ENCODE measurements around the gene ELMO1. TPM values are rescaled to one million over a fixed set of nuclear protein-coding genes. Genes with fewer than 3 reads are reported as not detected.
A peak's percentile ranks its signal among the peaks of the same experiment; 100 is the strongest.
"Not testable (repeated sequence)": the region's sequence is repeated elsewhere in the genome, so short reads cannot be mapped to it uniquely, and the experiment has no call there.

Gene ELMO1
- total RNA-seq, 1 experiment from 2014 or later = 8.7 TPM

GRCh38 chr7:37160656-37161055 lies 288.0 kb downstream of the ELMO1 start:
- H3K27me3 ChIP-seq (ENCODE audit: control insufficient read depth, insufficient read depth, low read length) = no peaks in the 10 kb centered on the region
- peak; percentile 14 for DNase-seq

GRCh38 chr7:37153376-37153775 lies 295.3 kb downstream of the ELMO1 start:
- H3K27me3 ChIP-seq (ENCODE audit: control insufficient read depth, insufficient read depth, low read length) = no peaks in the 10 kb centered on the region
- no peaks in the 10 kb centered on the region for H3K36me3 ChIP-seq (replicated peaks; ENCODE audit: control insufficient read depth, insufficient read depth, low read length)
- DNase-seq = no peak
- no peak overlapping the region for H3K4me3 ChIP-seq (ENCODE audit: insufficient read depth, low read depth, low read length)

More at GRCh38 chr7:37160656-37161055, 288.0 kb downstream of the ELMO1 start:
- H3K4me3 ChIP-seq (ENCODE audit: insufficient read depth, low read depth, low read length) = no peak overlapping the region
- H3K36me3 ChIP-seq (replicated peaks; ENCODE audit: control insufficient read depth, insufficient read depth, low read length) = no peaks in the 10 kb centered on the region

- no peaks in the 10 kb centered on the region for H3K27me3 ChIP-seq (ENCODE audit: control insufficient read depth, insufficient read depth, low read length)
- H3K36me3 ChIP-seq (replicated peaks; ENCODE audit: control insufficient read depth, insufficient read depth, low read length) = no peaks in the 10 kb centered on the region
- no peak for DNase-seq
- H3K4me3 ChIP-seq (ENCODE audit: insufficient read depth, low read depth, low read length) = no peak overlapping the region
Observed at GRCh38 chr7:37151741-37152413, 296.8 kb downstream of the ELMO1 start.

- no peaks in the 10 kb centered on the region for H3K27me3 ChIP-seq (ENCODE audit: control insufficient read depth, insufficient read depth, low read length)
- no peak for DNase-seq
- no peaks in the 10 kb centered on the region for H3K36me3 ChIP-seq (replicated peaks; ENCODE audit: control insufficient read depth, insufficient read depth, low read length)
- H3K4me3 ChIP-seq (ENCODE audit: insufficient read depth, low read depth, low read length) = no peak overlapping the region
Observed at GRCh38 chr7:37150856-37151255, 297.8 kb downstream of the ELMO1 start.

GRCh38 chr7:37150180-37150579 lies 298.5 kb downstream of the ELMO1 start:
- H3K4me3 ChIP-seq (ENCODE audit: insufficient read depth, low read depth, low read length) = no peak overlapping the region
- no peaks in the 10 kb centered on the region for H3K27me3 ChIP-seq (ENCODE audit: control insufficient read depth, insufficient read depth, low read length)
- no peak for DNase-seq
- no peaks in the 10 kb centered on the region for H3K36me3 ChIP-seq (replicated peaks; ENCODE audit: control insufficient read depth, insufficient read depth, low read length)

GRCh38 chr7:37149773-37150124 lies 298.9 kb downstream of the ELMO1 start:
- H3K27me3 ChIP-seq (ENCODE audit: control insufficient read depth, insufficient read depth, low read length) = no peaks in the 10 kb centered on the region
- no peak for DNase-seq

GRCh38 chr7:37149051-37149772 lies 299.5 kb downstream of the ELMO1 start:
- no peaks in the 10 kb centered on the region for H3K36me3 ChIP-seq (replicated peaks; ENCODE audit: control insufficient read depth, insufficient read depth, low read length)
- H3K4me3 ChIP-seq (ENCODE audit: insufficient read depth, low read depth, low read length) = no peak overlapping the region
- DNase-seq = no peak
- no peaks in the 10 kb centered on the region for H3K27me3 ChIP-seq (ENCODE audit: control insufficient read depth, insufficient read depth, low read length)

More at GRCh38 chr7:37149773-37150124, 298.9 kb downstream of the ELMO1 start:
- Histone ChIP-seq H3K36me3 (replicated peaks; ENCODE audit: control insufficient read depth, insufficient read depth, low read length) (no peaks in the 10 kb centered on the region), H3K4me3 (ENCODE audit: insufficient read depth, low read depth, low read length) (no peak overlapping the region)

- Histone ChIP-seq H3K4me3 (ENCODE audit: insufficient read depth, low read depth, low read length) (no peak overlapping the region), H3K36me3 (replicated peaks; ENCODE audit: control insufficient read depth, insufficient read depth, low read length) (no peaks in the 10 kb centered on the region), H3K27me3 (ENCODE audit: control insufficient read depth, insufficient read depth, low read length) (no peaks in the 10 kb centered on the region)
- no peak for DNase-seq
Observed at GRCh38 chr7:37145682-37146081, 303.0 kb downstream of the ELMO1 start.

- no peaks in the 10 kb centered on the region for H3K36me3 ChIP-seq (replicated peaks; ENCODE audit: control insufficient read depth, insufficient read depth, low read length)
- H3K27me3 ChIP-seq (ENCODE audit: control insufficient read depth, insufficient read depth, low read length) = no peaks in the 10 kb centered on the region
- no peak overlapping the region for H3K4me3 ChIP-seq (ENCODE audit: insufficient read depth, low read depth, low read length)
- DNase-seq = no peak
Observed at GRCh38 chr7:37144423-37144822, 304.2 kb downstream of the ELMO1 start.

- no peaks in the 10 kb centered on the region for H3K27me3 ChIP-seq (ENCODE audit: control insufficient read depth, insufficient read depth, low read length)
- H3K36me3 ChIP-seq (replicated peaks; ENCODE audit: control insufficient read depth, insufficient read depth, low read length) = no peaks in the 10 kb centered on the region
- DNase-seq = no peak
- H3K4me3 ChIP-seq (ENCODE audit: insufficient read depth, low read depth, low read length) = no peak overlapping the region
Observed at GRCh38 chr7:37142958-37143357, 305.7 kb downstream of the ELMO1 start.

- no peak overlapping the region for H3K4me3 ChIP-seq (ENCODE audit: insufficient read depth, low read depth, low read length)
- no peaks in the 10 kb centered on the region for H3K27me3 ChIP-seq (ENCODE audit: control insufficient read depth, insufficient read depth, low read length)
- no peaks in the 10 kb centered on the region for H3K36me3 ChIP-seq (replicated peaks; ENCODE audit: control insufficient read depth, insufficient read depth, low read length)
- no peak for DNase-seq
Observed at GRCh38 chr7:37141742-37142141, 306.9 kb downstream of the ELMO1 start.

GRCh38 chr7:37133902-37134301 lies 314.8 kb downstream of the ELMO1 start:
- DNase-seq; H3K36me3 ChIP-seq (replicated peaks; ENCODE audit: control insufficient read depth, insufficient read depth, low read length); H3K4me3 ChIP-seq (ENCODE audit: insufficient read depth, low read depth, low read length); H3K27me3 ChIP-seq (ENCODE audit: control insufficient read depth, insufficient read depth, low read length): not testable (repeated sequence)

GRCh38 chr7:37131855-37132254 lies 316.8 kb downstream of the ELMO1 start:
- H3K27me3 ChIP-seq (ENCODE audit: control insufficient read depth, insufficient read depth, low read length) = no peaks in the 10 kb centered on the region
- DNase-seq = no peak
- no peaks in the 10 kb centered on the region for H3K36me3 ChIP-seq (replicated peaks; ENCODE audit: control insufficient read depth, insufficient read depth, low read length)
- no peak overlapping the region for H3K4me3 ChIP-seq (ENCODE audit: insufficient read depth, low read depth, low read length)

GRCh38 chr7:37129035-37129425 lies 319.6 kb downstream of the ELMO1 start:
- Histone ChIP-seq H3K4me3 (ENCODE audit: insufficient read depth, low read depth, low read length) (no peak overlapping the region), H3K27me3 (ENCODE audit: control insufficient read depth, insufficient read depth, low read length) (no peaks in the 10 kb centered on the region), H3K36me3 (replicated peaks; ENCODE audit: control insufficient read depth, insufficient read depth, low read length) (no peaks in the 10 kb centered on the region)
- no peak for DNase-seq

- Histone ChIP-seq H3K27me3 (ENCODE audit: control insufficient read depth, insufficient read depth, low read length) (no peaks in the 10 kb centered on the region), H3K4me3 (ENCODE audit: insufficient read depth, low read depth, low read length) (no peak overlapping the region), H3K36me3 (replicated peaks; ENCODE audit: control insufficient read depth, insufficient read depth, low read length) (no peaks in the 10 kb centered on the region)
- DNase-seq = no peak
Observed at GRCh38 chr7:37128327-37129034, 320.2 kb downstream of the ELMO1 start.

All from H7 (cell line).